NCI-H1417 (cell line): ENCODE data around the gene CACNA1I.

Experiments used
- DNase-seq, 3 experiments: peaks; one replicate each; lab custom pipeline; 2025; lab: John Stamatoyannopoulos, UW

CACNA1I gene

GRCh38 chr22:39623603-39624500, 53.3 kb downstream of the CACNA1I start:
- no peak for DNase-seq

- no peak for DNase-seq
Observed at GRCh38 chr22:39624501-39624821, 53.9 kb downstream of the CACNA1I start.

- DNase-seq: no peak
Observed at GRCh38 chr22:39625569-39626537, 55.3 kb downstream of the CACNA1I start.

GRCh38 chr22:39627208-39627607, 56.7 kb downstream of the CACNA1I start:
- no peak for DNase-seq

GRCh38 chr22:39627865-39628562, 57.5 kb downstream of the CACNA1I start:
- DNase-seq: no peak

GRCh38 chr22:39628563-39629080, 58.1 kb downstream of the CACNA1I start:
- no peak for DNase-seq

- no peak for DNase-seq
Observed at GRCh38 chr22:39629851-39630250, 59.3 kb downstream of the CACNA1I start.

- no peak for DNase-seq
Observed at GRCh38 chr22:39630721-39631120, 60.2 kb downstream of the CACNA1I start.

GRCh38 chr22:39631381-39632286, 61.1 kb downstream of the CACNA1I start:
- no peak for DNase-seq

GRCh38 chr22:39634530-39635405, 64.2 kb downstream of the CACNA1I start:
- no peak for DNase-seq

- no peak for DNase-seq
Observed at GRCh38 chr22:39635719-39636118, 65.2 kb downstream of the CACNA1I start.

- no peak for DNase-seq
Observed at GRCh38 chr22:39638958-39639357, 68.4 kb downstream of the CACNA1I start.

- no peak for DNase-seq
Observed at GRCh38 chr22:39641660-39642310, 71.2 kb downstream of the CACNA1I start.

- no peak for DNase-seq
Observed at GRCh38 chr22:39643311-39644083, 72.9 kb downstream of the CACNA1I start.

GRCh38 chr22:39645532-39645931, 75.0 kb downstream of the CACNA1I start:
- DNase-seq: peak in 1 of 3 experiments; percentile 25

GRCh38 chr22:39646398-39647063, 76.0 kb downstream of the CACNA1I start:
- DNase-seq: peak in 1 of 3 experiments; percentile 9

GRCh38 chr22:39647836-39648629, 77.5 kb downstream of the CACNA1I start:
- no peak for DNase-seq
